ENCODE results near the gene AFF2.

Gene AFF2

DNA sequence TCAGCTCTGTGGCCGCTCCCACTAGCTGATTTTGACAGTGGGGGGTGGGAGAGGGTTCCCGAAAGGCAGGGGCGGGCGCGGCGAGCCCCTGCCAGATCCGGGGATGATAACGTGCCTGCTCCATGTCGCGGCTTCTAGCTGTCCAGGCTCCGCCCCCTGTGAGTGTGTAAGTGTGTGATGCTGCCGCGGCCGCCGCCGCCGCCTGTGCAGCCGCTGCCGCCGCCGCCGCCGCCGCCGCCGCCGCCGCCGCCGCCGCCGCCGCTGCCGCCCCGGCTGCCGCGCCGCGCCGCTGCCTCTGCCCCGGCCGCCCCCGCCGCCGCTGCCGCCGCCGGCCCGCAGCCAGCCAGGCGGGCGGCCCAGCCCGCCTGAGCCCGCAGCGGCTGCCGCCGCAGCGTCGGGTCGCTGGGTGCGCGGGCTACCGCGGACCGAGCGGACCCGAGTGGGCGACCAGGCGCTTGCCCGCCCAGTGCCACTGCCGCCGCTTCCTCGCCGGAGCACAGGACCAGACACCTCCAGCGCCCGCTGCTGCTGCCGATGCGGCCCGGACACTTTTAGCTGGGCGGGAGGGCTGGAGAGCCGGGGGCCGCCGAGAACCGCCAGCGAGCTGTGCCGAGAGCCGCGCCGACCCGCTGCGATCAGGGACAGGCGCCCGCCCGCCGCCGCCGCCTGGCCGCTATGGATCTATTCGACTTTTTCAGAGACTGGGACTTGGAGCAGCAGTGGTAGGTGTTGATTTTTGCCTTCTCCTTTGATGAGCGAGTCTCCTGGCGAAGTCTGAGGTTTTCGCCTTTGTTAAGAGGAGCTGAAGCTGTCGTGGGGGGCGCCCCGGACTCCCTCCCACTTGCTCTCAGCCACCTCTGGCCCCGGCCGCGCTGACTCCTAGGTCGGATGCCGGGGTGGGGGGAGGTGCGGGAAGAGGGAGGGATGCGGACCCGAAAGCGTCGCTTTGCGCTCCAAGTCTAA lies at the start of gene AFF2:
Gene AFF2 (plus strand): TSS at position 195 of the 963 bp plus-strand sequence. CDS start 481 bp downstream, at position 676.
- DNase-seq = no peak

DNA sequence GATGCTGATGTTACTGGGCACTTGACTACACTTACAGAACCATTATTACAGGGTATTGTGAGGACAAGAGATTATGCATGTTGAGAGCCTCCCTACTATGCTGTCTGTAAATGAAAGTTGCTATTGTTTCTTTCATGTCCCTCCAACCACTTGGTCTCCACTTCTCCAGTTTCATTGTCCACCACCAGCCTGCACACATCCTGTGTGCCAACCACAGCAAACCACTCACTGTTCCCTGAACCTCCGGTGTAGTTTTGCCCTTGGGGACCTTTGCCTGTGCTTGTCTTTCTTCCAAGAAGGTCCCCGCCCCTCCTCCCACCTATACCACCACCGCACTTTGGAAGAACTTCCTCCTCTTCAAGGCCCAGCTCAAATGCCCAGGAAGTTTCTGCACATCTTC lies 43.1 kb upstream of the AFF2 start:
- DNase-seq = no peak

DNA sequence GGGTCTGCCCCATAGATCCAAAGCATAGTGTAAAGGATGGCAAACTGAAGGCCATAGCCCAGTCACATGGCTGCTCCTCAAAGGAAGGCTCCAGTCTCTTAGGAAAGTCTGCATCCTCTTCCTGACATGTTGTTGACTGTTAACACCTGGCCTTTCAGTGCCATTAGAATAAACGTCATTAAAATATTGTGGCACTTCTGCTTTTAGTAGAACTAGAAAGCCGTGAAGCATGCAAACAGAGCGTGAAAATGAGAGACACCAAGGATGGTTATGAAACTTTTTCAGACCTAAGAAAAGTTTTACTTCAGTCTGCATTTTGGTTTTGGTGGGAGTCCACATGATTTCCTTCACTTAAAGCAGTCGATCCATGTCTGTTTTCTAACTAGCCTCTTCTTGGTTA lies 41.1 kb upstream of the AFF2 start:
- no peak for DNase-seq

GRCh38 chrX:148466292-148466691 lies 34.1 kb upstream of the AFF2 start:
- DNase-seq = no peak

- DNase-seq = no peak
Observed at GRCh38 chrX:148470324-148470723, 30.1 kb upstream of the AFF2 start.

GRCh38 chrX:148474030-148474429 lies 26.4 kb upstream of the AFF2 start:
- no peak for DNase-seq

DNA sequence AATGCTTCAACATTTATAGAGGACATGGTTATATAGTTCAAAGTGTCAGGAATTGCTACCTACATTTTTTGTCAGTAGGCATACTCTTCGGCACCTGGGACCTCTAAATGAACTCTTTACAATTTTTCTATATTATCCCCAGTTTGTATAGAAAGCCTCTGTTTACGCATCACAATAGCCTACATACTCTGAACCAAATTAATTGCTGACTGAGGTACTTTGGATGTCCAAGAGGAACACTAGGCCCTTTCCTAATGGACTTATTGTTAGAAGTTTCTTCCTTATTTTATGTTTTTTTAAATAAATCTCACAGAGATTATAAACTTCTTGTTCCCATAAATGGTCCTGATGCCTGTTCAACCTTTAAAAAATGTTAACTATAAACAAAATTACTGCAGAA lies 8.4 kb upstream of the AFF2 start:
- DNase-seq = no peak

DNA sequence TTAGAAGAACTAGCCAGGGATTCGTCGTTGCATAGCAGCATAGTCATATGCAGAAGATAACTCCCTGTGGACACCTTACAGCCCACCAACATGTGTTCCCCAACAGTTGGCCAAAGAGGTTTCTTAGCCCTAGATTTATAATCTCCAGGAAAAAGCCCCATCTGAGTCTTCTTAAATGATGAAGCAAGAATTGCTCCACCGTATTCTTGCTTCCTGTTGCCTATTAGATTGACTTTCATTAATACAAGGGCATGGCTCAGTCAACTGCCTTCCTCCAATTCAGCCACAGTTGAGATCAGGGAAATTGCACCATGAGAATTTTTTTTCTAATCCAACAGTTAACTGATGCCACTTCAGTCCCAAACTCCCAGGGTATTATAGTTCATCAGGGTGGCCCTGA lies 5.2 kb upstream of the AFF2 start:
- DNase-seq = no peak

- no peak for DNase-seq
Observed at GRCh38 chrX:148498067-148498466, 2.4 kb upstream of the AFF2 start.

DNA sequence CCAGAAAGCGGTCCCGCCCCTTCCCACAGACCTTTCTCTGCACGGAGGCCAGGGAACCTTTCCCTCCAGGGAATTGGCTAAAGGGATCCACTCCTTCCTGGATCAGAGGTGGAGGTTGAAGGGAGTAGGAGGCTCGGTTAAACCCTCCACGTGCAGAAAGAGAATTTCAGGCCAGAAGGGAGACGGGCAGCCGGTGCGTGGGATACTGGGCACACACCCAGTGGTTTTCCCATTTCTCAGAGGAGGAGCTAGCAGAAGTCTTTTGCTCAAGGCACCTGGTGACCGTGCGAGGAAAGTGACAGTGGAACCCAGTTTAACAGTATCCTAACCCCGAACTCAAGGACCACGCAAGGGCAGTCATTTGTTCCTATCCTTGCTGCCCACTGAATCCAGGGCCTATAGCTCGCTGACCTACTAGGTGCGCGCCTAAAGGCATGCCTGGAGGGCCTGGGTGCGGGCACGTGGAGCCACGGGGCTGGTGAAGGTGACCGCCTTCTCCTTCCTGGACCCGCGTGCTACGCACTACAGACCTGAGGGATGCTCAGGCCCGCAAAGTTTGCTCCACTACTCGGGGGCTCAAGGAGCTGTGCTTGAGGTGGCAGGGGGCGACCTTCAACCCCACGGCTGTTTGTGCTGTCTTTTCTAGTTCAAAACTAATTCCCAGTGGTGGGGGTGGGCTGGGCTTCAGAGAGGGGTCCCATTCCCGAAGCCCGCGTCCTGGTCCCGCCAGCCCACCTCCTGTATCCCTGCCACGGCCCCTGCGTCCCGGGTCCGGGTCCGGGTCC lies 587 bp upstream of the AFF2 start:
- DNase-seq = no peak

DNA sequence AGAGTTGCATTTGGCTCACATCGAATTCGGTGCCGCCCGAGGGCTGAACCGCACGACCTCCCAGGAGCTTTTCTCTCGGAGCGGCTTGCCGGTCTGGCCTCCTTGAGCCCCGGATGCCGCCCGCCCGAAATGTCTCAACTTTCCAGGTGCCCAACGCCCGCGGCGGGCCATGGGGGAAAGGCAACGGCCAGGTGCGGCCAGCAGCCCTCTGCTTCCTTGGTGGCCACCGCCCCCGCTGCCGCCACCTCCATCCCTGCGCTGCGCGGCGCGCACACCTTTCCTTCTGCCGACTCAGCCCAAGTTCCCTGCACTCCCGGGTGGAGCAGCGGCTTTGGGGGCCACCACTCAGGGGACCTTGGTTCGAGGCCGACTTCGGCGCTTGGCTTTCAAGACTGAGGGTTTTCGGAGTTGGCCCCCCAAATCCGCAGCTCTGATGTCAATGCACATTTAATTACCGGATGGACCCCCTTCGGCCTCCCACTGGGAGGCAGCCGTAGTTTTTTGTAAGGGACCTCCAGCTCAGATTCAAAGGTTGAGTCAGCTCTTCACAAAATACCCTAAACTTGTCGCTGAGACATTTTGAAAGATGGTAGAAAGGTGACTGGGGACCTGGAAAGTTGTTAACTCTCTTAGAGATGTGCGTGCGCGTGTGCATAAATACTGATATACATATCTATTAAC lies 1.1 kb downstream of the AFF2 start:
- no peak for DNase-seq

DNA sequence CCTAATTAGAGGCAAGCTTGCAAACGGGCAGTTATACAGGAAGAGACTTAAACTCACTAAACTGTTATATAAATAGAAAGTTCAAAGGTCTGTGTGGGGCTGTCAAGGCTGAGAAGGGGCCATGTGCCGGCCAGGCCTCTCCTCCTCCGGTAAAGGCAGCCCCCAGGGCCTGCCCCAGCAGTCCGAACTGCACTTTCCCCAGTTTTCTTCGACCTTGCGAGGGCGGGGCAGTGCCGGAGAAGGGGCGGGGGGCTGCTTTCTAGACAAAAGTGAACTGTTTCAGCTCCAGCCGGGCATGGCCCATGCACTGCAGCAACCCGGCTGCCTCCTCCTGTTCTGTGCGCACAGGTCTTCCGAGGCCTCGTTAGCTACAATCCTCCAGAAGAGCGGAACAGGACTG lies 4.1 kb downstream of the AFF2 start:
- no peak for DNase-seq

DNA sequence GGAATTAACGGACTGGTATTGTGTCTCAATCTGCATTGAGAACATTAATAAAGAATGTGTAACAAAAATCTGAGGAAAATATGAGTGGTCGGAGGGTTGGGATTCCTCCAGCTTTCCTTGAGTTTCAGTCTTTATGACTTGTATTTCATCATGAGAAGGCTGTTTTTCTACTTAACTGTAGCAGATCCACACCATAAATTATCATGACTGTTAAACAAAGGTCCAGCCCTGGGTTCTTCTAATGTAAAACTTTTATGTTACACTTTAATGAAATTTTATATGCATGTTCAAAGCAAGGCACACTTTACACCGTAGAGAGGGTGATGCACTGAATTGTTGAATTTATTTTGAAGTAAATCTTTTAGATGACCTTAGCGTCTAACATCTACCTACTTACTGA lies 7.0 kb downstream of the AFF2 start:
- no peak for DNase-seq

DNA sequence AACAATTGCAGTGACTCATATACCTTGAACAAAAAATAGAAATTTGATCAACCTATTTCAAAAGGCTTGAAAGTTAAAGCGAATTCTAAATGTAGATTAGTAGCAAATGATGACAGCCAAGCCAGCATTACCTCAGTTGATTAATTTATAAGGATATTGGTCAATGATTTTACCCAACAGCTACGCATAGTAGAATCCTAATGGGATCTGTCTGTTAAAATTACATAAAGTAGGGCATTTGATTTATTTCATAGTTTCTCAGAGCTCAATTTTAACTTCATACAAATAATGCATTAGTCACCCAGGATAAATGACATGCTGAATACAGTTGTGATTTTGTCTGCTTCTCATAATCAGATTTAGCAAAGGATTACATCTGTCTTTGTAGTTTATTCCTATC lies 12.0 kb downstream of the AFF2 start:
- no peak for DNase-seq

- DNase-seq = no peak
Observed at GRCh38 chrX:148513661-148514060, 13.2 kb downstream of the AFF2 start.

GRCh38 chrX:148517176-148517575 lies 16.8 kb downstream of the AFF2 start:
- no peak for DNase-seq

DNA sequence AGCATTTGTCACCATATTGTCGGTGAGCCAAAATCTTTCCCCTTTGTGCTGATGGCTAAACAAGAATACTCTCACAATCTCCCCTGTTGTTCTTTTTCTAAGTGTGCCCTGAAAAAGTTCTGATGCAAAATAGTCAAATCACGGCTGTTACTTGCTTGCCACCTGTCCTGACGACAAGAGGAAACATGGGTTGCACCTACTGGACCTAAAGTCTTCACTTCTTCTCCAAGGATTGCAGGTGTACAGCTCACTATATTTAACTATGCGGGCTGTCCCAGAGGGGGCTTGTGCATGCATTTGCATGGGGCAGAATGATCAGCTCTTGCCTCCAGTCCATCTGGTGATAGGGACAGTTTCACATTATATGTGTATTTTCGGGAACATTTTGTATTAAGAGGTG lies 21.6 kb downstream of the AFF2 start:
- DNase-seq = no peak

DNA sequence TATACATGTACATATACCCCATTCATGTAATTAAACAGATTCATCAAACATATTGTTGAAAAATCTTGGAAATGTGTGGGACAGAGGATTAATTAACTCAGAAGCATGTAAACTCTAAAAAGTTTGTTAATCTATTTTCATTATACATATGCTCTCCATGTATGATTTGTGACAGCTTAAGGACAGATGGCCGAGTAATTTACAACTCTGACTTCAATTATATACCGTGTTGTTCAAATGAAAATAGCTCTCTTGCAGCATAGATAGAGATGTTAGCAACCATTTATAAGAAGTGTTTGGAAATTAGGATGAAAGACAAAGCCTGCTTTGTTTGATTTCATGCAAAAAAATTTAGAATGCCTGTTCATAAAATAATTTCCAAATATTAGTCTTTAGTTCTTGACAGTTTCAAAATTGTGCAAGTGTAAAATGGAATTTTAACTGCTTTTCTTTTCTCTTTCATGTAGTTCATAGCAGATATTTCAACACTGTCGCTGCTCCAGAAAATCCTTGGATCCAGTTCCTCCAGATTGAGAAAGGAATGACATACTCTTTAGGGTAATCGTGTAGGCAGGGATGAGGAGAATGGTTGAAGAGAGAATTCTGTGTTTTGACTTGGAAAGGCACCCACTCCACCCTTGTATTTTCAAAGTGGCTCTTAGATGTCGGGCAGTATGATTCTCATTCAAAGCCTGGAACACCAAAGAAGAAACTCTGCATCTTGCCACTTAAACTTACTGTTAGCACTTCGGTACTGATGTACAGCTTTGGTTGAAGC lies 23.1 kb downstream of the AFF2 start:
- no peak for DNase-seq

DNA sequence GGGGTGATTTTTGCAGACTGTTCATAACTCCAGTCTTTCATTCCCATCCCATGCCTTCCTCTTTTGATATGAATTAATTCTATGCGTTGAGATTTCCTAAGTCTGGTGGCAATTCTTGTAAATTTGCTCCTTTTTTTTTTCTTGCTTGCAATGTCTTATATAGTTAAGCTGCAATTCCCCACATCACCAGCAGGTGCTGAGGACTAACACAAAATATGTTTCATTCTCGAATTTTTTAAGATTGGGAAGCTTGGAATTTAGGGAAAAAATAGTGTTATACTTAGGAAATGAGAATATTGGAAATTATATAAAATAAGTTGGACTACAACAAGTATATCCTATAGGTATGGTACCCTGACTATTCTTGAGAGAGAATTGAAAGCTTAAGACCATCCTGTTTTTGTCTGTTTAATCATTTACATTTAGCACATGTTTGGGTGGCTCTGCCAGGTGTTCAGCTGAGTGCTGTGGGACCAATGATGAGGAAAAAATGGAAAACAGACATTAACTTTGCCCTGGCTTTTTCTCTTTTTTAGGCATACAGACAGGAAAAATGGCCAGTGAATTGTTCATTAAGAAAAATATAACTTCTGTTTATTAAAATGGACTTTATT lies 30.2 kb downstream of the AFF2 start:
- no peak for DNase-seq

DNA sequence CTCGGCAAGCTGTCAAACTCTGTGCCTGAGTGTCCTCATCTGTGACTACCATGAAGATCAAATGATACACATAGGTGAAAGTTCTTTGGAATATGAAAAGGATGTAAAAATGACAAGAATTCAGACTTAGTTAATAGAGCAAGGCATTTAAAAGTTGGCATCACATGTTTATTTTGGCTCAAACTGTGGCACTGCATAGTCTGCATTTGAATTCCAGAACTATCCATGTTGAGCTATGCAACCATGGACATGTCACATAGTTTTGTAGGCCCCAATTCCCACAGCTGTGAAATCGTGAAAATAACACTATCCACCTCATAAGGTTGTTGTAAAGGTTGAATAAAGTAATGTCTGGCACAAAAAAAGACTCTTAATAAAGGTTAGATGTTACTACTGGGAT lies 33.9 kb downstream of the AFF2 start:
- DNase-seq = no peak

DNA sequence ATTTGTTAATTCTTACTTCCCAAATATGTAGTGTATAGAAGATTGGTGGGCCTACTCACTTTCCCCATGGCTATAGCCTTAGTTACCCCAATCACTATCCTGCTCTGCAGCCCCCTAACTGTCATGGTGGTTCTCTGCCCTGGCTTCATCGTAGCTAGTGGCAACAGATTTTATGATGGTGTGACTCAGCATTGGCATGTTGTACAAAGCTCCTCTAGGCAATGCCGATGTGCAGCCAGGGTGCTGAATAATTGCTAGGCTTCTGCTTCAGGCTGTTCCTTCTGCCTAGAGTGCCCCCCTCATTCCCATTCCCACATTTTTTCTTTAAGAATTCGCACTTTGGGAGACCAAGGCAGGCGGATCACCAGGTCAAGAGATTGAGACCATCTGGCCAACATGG lies 35.2 kb downstream of the AFF2 start:
- no peak for DNase-seq

- DNase-seq = no peak
Observed at GRCh38 chrX:148536961-148537360, 36.5 kb downstream of the AFF2 start.
